Transverse colon (tissue), 4 donors: ENCODE results near the gene EPGN.

Experiments
- EP300 ChIP-seq: sonication (generic); formaldehyde crosslinking; IDR thresholded peaks from one replicate; pipeline ENCODE4 v1.6.1; 2017; ENCODE audit warnings: antibody characterized with exemption, low read depth
- POLR2A ChIP-seq: fragments of 450-650 bp; IDR thresholded peaks from one replicate; pipeline ENCODE4 v1.6.1; 2016; ENCODE audit warnings: antibody characterized with exemption, mild to moderate bottlenecking, moderate library complexity
- POLR2AphosphoS5 ChIP-seq, 3 donors: sonication (generic); formaldehyde crosslinking; IDR thresholded peaks; one replicate each; pipeline ENCODE4 v1.6.1; 2016; ENCODE audit warnings: antibody characterized with exemption in 3 of 3
- TF ChIP-seq, protein P1 (sequence below), 5 experiments: fragments of 200-600 bp in 3 of 5; fragments of 450-650 bp in 2 of 5; sonication (generic) in 3 of 5; IDR thresholded peaks; 1 replicate in 2 of 5; 2 replicates in 3 of 5; pipeline ENCODE4 v1.5.1; 2016 to 2017; ENCODE audit warnings: antibody characterized with exemption in 5 of 5, inconsistent platforms in 3 of 5, mild to moderate bottlenecking in 2 of 5, moderate library complexity in 1 of 5

DNA sequence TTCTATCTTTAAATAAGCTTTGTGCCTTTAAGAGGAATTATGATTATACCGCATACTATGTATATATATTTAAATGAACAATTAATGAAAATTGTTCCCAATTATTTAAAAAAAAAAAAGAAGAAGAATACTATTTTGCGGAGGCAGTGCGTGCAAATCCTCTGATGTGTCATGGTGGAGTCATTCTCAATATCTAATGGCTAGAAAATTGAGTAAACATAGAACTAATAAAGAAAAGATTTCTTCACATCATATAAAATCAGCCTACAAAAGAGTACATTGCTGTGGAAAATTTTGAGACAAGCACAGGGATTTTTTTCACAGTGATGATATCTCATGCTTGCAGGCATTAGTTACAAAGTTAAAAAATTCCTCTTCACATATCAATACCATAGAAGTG lies 54.1 kb downstream of the EPGN start:
- TF ChIP-seq, protein P1, sequence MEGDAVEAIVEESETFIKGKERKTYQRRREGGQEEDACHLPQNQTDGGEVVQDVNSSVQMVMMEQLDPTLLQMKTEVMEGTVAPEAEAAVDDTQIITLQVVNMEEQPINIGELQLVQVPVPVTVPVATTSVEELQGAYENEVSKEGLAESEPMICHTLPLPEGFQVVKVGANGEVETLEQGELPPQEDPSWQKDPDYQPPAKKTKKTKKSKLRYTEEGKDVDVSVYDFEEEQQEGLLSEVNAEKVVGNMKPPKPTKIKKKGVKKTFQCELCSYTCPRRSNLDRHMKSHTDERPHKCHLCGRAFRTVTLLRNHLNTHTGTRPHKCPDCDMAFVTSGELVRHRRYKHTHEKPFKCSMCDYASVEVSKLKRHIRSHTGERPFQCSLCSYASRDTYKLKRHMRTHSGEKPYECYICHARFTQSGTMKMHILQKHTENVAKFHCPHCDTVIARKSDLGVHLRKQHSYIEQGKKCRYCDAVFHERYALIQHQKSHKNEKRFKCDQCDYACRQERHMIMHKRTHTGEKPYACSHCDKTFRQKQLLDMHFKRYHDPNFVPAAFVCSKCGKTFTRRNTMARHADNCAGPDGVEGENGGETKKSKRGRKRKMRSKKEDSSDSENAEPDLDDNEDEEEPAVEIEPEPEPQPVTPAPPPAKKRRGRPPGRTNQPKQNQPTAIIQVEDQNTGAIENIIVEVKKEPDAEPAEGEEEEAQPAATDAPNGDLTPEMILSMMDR (IDR thresholded peaks at IDR 0.05) = no peak
- no peak for TF ChIP-seq POLR2A
- no peak for TF ChIP-seq EP300
- TF ChIP-seq POLR2AphosphoS5 (IDR thresholded peaks at IDR 0.05) = no peak
